Peyer's patch (tissue), 4 donors: ENCODE measurements around the gene RELB.

Experiments
- POLR2A ChIP-seq, 2 donors: fragments of 450-650 bp; IDR thresholded peaks; one replicate each; pipeline ENCODE4 v1.5.1; 2017; ENCODE audit warnings: antibody characterized with exemption in 2 of 2, mild to moderate bottlenecking in 2 of 2, moderate library complexity in 2 of 2
- TF ChIP-seq, protein P1 (sequence below), 6 experiments: fragments of 450-650 bp in 4 of 6; fragments of 200-600 bp in 2 of 6; sonication (generic) in 1 of 6; IDR thresholded peaks; one replicate each; pipeline ENCODE4 v1.5.1; 2017 to 2019; ENCODE audit warnings: antibody characterized with exemption in 6 of 6, mild to moderate bottlenecking in 3 of 6, moderate library complexity in 1 of 6

DNA sequence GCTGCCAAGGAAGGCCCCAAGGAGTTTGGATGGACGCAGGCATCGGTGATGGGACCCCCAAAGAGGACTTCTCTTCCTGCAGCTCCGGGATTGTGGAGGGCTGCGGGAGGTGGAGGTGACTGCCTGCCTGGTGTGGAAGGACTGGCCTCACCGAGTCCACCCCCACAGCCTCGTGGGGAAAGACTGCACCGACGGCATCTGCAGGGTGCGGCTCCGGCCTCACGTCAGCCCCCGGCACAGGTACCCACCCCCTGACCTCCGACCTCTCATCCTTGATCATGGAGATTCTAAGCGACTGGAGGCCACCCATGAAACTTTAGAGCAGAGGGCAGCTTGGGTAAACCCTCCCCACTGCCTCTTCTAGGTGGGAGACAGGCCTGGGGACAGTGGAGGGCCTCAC, 20.7 kb downstream of the RELB start:
- TF ChIP-seq, protein P1, sequence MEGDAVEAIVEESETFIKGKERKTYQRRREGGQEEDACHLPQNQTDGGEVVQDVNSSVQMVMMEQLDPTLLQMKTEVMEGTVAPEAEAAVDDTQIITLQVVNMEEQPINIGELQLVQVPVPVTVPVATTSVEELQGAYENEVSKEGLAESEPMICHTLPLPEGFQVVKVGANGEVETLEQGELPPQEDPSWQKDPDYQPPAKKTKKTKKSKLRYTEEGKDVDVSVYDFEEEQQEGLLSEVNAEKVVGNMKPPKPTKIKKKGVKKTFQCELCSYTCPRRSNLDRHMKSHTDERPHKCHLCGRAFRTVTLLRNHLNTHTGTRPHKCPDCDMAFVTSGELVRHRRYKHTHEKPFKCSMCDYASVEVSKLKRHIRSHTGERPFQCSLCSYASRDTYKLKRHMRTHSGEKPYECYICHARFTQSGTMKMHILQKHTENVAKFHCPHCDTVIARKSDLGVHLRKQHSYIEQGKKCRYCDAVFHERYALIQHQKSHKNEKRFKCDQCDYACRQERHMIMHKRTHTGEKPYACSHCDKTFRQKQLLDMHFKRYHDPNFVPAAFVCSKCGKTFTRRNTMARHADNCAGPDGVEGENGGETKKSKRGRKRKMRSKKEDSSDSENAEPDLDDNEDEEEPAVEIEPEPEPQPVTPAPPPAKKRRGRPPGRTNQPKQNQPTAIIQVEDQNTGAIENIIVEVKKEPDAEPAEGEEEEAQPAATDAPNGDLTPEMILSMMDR (IDR thresholded peaks at IDR 0.05): no peak
- TF ChIP-seq POLR2A (IDR thresholded peaks at IDR 0.05): no peak
